Gastroesophageal sphincter (tissue), 2 donors: Measurements from ENCODE around the gene N4BP2L1.

Source experiments
- EP300 ChIP-seq: sonication (generic); formaldehyde crosslinking; IDR thresholded peaks from one replicate; pipeline ENCODE4 v1.6.1; 2017; ENCODE audit warnings: antibody characterized with exemption, mild to moderate bottlenecking
- POLR2A ChIP-seq, 2 donors: fragments of 450-650 bp; IDR thresholded peaks; one replicate each; pipeline ENCODE4 v1.6.1; 2017; ENCODE audit warnings: antibody characterized with exemption in 2 of 2, mild to moderate bottlenecking in 2 of 2, moderate library complexity in 1 of 2

GRCh38 chr13:32381539-32381938 lies 46.4 kb downstream of the N4BP2L1 start:
- TF ChIP-seq POLR2A (IDR thresholded peaks at IDR 0.05) = no peak
- TF ChIP-seq EP300 = no peak
